Prostate gland (tissue), 2 donors: Measurements from ENCODE around the gene NMUR2. TPM values are rescaled to one million over a fixed set of nuclear protein-coding genes. Genes with fewer than 3 reads are reported as not detected.

Experiments used
- DNase-seq: peaks from one replicate; pipeline ENCODE4 v3.0.0-alpha.2; 2019; ENCODE audit warnings: low spot score
- H3K27ac ChIP-seq, 2 donors: fragments of 200-600 bp; sonication (generic); 2 replicates each; pipeline ENCODE4 v1.5.1; 2017 to 2019
- H3K27me3 ChIP-seq: fragments of 200-600 bp; sonication (generic); replicated peaks from 2 replicates; pipeline ENCODE4 v1.5.1; 2019; ENCODE audit not compliant: insufficient read depth
- H3K36me3 ChIP-seq, 2 donors: fragments of 200-600 bp; sonication (generic); 1 replicate in 1 of 2; 2 replicates in 1 of 2; pipeline versions ENCODE4 v1.5.1 to v1.8.1; 2017 to 2019
- H3K4me1 ChIP-seq: fragments of 200-600 bp; sonication (generic); replicated peaks from 2 replicates; pipeline ENCODE4 v1.5.1; 2019
- H3K4me3 ChIP-seq, 2 donors: fragments of 200-600 bp; sonication (generic); 2 replicates each; pipeline ENCODE4 v1.5.1; 2017 to 2019
- H3K9me3 ChIP-seq: fragments of 200-600 bp; sonication (generic); 2 replicates; pipeline ENCODE4 v1.5.1; 2017
- POLR2A ChIP-seq: fragments of 450-650 bp; IDR thresholded peaks from one replicate; pipeline ENCODE4 v1.6.1; 2016; ENCODE audit warnings: antibody characterized with exemption, mild to moderate bottlenecking
- POLR2AphosphoS5 ChIP-seq: sonication (generic); formaldehyde crosslinking; IDR thresholded peaks from one replicate; pipeline ENCODE4 v1.6.1; 2017; ENCODE audit warnings: antibody characterized with exemption
- WGBS: methylation state at CpG from one replicate; pipeline ENCODE4 v1.1.5; 2018; 5-methylcytosine and 5-hydroxymethylcytosine counted together
- intact Hi-C: fragments of 100-400 bp; cut with DNase I; formaldehyde crosslinking; loops from one replicate; pipeline ENCODE4 v1.14.2; 2022
- total RNA-seq, 2 donors: library from RNA; depleted of rRNA; stranded (reverse); fragments of >200 nt; gene quantifications; one replicate each; pipeline ENCODE4 v1.1.0, GENCODE V29; 2016
- TF ChIP-seq, protein P1 (sequence below), 4 experiments: fragments of 200-600 bp in 2 of 4; fragments of 450-650 bp in 2 of 4; sonication (generic) in 2 of 4; IDR thresholded peaks; 1 replicate in 3 of 4; 2 replicates in 1 of 4; pipeline ENCODE4 v1.5.1; 2016 to 2019; ENCODE audit warnings: antibody characterized with exemption in 4 of 4, mild to moderate bottlenecking in 2 of 4, moderate library complexity in 2 of 4

Gene NMUR2
- total RNA-seq, 2 donors from 2014 or later: 7.0 TPM; not detected in 1

- Histone ChIP-seq H3K36me3 (no peaks in the 10 kb centered on the region), H3K4me3 (no peak overlapping the region), H3K9me3 (no peaks in the 10 kb centered on the region), H3K27me3 (no peaks in the 10 kb centered on the region), H3K4me1 (no peaks in the 10 kb centered on the region), H3K27ac (no peak overlapping the region)
- no peak for TF ChIP-seq POLR2AphosphoS5
- TF ChIP-seq, protein P1, sequence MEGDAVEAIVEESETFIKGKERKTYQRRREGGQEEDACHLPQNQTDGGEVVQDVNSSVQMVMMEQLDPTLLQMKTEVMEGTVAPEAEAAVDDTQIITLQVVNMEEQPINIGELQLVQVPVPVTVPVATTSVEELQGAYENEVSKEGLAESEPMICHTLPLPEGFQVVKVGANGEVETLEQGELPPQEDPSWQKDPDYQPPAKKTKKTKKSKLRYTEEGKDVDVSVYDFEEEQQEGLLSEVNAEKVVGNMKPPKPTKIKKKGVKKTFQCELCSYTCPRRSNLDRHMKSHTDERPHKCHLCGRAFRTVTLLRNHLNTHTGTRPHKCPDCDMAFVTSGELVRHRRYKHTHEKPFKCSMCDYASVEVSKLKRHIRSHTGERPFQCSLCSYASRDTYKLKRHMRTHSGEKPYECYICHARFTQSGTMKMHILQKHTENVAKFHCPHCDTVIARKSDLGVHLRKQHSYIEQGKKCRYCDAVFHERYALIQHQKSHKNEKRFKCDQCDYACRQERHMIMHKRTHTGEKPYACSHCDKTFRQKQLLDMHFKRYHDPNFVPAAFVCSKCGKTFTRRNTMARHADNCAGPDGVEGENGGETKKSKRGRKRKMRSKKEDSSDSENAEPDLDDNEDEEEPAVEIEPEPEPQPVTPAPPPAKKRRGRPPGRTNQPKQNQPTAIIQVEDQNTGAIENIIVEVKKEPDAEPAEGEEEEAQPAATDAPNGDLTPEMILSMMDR (IDR thresholded peaks at IDR 0.05): no peak
- no peak for TF ChIP-seq POLR2A
- 47% methylated on average over 3 of the region's 3 CpGs for WGBS
- intact Hi-C loops: no loop called here
- DNase-seq: no peak
Observed at GRCh38 chr5:152427721-152428120, 22.6 kb upstream of the NMUR2 start.

GRCh38 chr5:152425083-152425482, 20.0 kb upstream of the NMUR2 start:
- intact Hi-C loops: no loop called here
- TF ChIP-seq POLR2A (no peak), POLR2AphosphoS5 (no peak)
- TF ChIP-seq, protein P1 (IDR thresholded peaks at IDR 0.05): no peak
- Histone ChIP-seq H3K4me3 (no peak overlapping the region), H3K27me3 (no peaks in the 10 kb centered on the region), H3K27ac (no peak overlapping the region), H3K36me3 (no peaks in the 10 kb centered on the region), H3K4me1 (no peaks in the 10 kb centered on the region), H3K9me3 (no peaks in the 10 kb centered on the region)
- WGBS: 67% methylated on average over 2 of the region's 2 CpGs
- no peak for DNase-seq

DNA sequence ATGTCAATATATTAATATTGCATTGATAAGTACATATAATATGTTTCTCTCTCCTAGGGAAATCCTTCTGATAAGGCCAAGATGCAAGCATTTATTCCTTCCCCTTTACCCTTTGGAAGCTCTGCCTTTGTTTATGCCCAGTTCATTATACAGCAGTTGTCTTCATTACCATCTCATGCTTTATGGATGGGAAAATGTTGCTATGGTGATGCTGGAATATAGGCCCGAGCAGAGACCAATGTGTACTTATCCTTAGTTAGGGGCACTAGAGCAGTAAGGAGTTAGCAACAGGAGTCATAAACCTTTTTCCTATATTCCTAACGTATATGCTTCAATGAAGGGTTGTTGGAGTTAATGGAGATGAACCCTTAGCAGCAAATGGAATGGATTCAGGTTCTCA, 19.4 kb upstream of the NMUR2 start:
- no peak for DNase-seq
- intact Hi-C loops: no loop called here
- Histone ChIP-seq H3K4me3 (no peak overlapping the region), H3K27me3 (no peaks in the 10 kb centered on the region), H3K27ac (no peak overlapping the region), H3K9me3 (no peaks in the 10 kb centered on the region), H3K36me3 (no peaks in the 10 kb centered on the region), H3K4me1 (no peaks in the 10 kb centered on the region)
- TF ChIP-seq, protein P1 (IDR thresholded peaks at IDR 0.05): no peak
- TF ChIP-seq POLR2A (no peak), POLR2AphosphoS5 (no peak)
- WGBS: 81% methylated on average over 2 of the region's 2 CpGs

DNA sequence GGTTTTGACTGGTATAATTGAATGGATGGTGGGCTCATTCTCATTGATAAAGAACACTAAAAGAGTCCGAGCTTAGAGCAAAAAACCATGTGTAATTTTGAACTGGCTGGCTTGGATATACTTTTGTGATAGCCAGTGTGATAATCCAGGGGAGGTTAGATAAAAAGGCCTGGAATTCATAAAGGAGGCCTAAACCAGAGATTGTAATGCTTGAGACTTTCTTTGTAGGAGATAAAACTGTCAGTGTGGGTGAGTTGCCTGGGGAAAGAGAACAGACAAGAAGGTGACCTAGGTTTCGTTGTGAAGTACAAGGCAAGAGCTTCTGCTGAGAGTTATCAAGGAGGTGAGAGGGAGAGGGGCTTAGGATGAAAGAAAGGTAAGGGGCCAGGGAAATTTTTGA, 17.0 kb upstream of the NMUR2 start:
- H3K27me3 ChIP-seq: no peaks in the 10 kb centered on the region
- H3K4me3 ChIP-seq: no peak overlapping the region
- no peak for DNase-seq
- whole genome bisulfite sequencing: 82% methylated on average over 2 of the region's 2 CpGs
- H3K4me1 ChIP-seq: no peaks in the 10 kb centered on the region
- intact Hi-C loops: no loop called here
- H3K27ac ChIP-seq: no peak overlapping the region
- H3K9me3 ChIP-seq: no peaks in the 10 kb centered on the region
- TF ChIP-seq POLR2A: no peak
- TF ChIP-seq POLR2AphosphoS5: no peak
- TF ChIP-seq, protein P1 (IDR thresholded peaks at IDR 0.05): no peak
- no peaks in the 10 kb centered on the region for H3K36me3 ChIP-seq

GRCh38 chr5:152412129-152412528, 7.0 kb upstream of the NMUR2 start:
- Histone ChIP-seq H3K27ac (no peak overlapping the region), H3K27me3 (no peaks in the 10 kb centered on the region), H3K36me3 (no peaks in the 10 kb centered on the region), H3K9me3 (no peaks in the 10 kb centered on the region), H3K4me3 (no peak overlapping the region), H3K4me1 (no peaks in the 10 kb centered on the region)
- WGBS: 83% methylated on average over 1 of the region's 1 CpG
- intact Hi-C loops: no loop called here
- TF ChIP-seq, protein P1 (IDR thresholded peaks at IDR 0.05): no peak
- TF ChIP-seq POLR2AphosphoS5 (no peak), POLR2A (no peak)
- no peak for DNase-seq
